Large intestine (tissue), 3 donors: Measurements from ENCODE around the gene HDGFL1. TPM values are rescaled to one million over a fixed set of nuclear protein-coding genes. Genes with fewer than 3 reads are reported as not detected.

Experiments
- DNase-seq, 2 donors: peaks; one replicate each; pipeline versions ENCODE4 v3.0.0 to v3.0.0-alpha.2; 2013
- H3K27ac ChIP-seq: one replicate; pipeline ENCODE4 v1.5.1; 2013; ENCODE audit warnings: low read length
- H3K27me3 ChIP-seq: 2 replicates; pipeline ENCODE4 v1.6.1; 2013; ENCODE audit warnings: low read length; ENCODE audit not compliant: control insufficient read depth, insufficient read depth
- H3K36me3 ChIP-seq: 2 replicates; pipeline ENCODE4 v1.6.1; 2013; ENCODE audit warnings: low read length; ENCODE audit not compliant: control insufficient read depth, insufficient read depth
- H3K4me1 ChIP-seq: one replicate; pipeline ENCODE4 v1.6.1; 2013; ENCODE audit warnings: low read length; ENCODE audit not compliant: control insufficient read depth, insufficient read depth
- H3K4me3 ChIP-seq: one replicate; pipeline ENCODE4 v1.5.1; 2013; ENCODE audit warnings: low read length
- H3K9me3 ChIP-seq: one replicate; pipeline ENCODE4 v1.6.1; 2013; ENCODE audit warnings: mild to moderate bottlenecking, low read depth, low read length, moderate library complexity; ENCODE audit not compliant: control insufficient read depth
- WGBS: methylation state at CpG from one replicate; pipeline ENCODE4 v1.1.5; 2013; ENCODE audit warnings: low lambda C conversion rate; ENCODE audit not compliant: insufficient coverage; 5-methylcytosine and 5-hydroxymethylcytosine counted together
- polyA plus RNA-seq: library from polyadenylated mRNA; unstranded; fragments of 120-200 nt; gene quantifications from one replicate; pipeline ENCODE4 v1.2.1, GENCODE V29; 2013

The HDGFL1 gene
- polyA plus RNA-seq, 1 donor: not detected

DNA sequence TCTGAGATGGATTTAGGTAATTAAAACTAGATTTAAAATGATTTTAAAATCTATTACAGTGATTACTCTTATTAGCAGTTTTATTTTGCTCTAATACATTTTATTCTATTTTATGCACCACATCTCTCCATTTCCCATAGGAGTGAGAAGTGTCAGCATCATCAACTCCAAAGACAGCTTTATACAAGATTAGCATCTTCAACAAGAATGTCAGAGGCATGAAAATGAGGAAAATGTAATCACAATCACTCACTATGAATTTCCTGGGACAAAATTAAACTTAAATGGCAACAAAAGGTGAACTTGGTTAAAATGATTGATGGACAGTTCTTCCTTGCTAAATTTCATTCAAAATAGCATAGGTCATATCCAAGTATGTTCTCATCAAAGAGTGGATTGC, 19.8 kb downstream of the HDGFL1 start:
- no peaks in the 10 kb centered on the region for H3K9me3 ChIP-seq
- no peaks in the 10 kb centered on the region for H3K27me3 ChIP-seq
- H3K36me3 ChIP-seq: no peaks in the 10 kb centered on the region
- no peaks in the 10 kb centered on the region for H3K4me1 ChIP-seq
- DNase-seq: no peak
- H3K4me3 ChIP-seq: no peak overlapping the region
- H3K27ac ChIP-seq: no peak overlapping the region

DNA sequence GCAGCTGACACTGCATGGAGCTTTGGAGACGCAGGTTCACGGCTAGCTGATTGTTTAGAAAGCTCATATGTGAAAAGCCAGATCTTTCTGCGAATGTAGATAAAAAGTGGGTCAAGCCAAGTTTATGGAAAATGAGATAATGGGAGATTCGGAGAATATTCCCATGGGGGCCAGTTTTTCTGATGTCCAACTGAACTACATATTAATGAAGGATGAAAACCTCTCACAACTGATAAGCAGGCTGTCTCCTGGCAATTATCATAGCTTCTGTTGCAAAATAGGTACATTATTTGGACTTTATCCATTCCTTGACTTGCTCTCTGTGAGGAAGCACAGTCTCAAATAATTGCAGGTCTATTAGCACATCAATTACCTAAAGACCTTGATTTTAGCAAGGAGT, 21.1 kb downstream of the HDGFL1 start:
- WGBS: 30% methylated on average over 2 of the region's 4 CpGs
- no peaks in the 10 kb centered on the region for H3K27me3 ChIP-seq
- no peaks in the 10 kb centered on the region for H3K9me3 ChIP-seq
- no peaks in the 10 kb centered on the region for H3K36me3 ChIP-seq
- no peak overlapping the region for H3K27ac ChIP-seq
- H3K4me3 ChIP-seq: no peak overlapping the region
- no peaks in the 10 kb centered on the region for H3K4me1 ChIP-seq
- DNase-seq: peak; percentile 9 to 63

DNA sequence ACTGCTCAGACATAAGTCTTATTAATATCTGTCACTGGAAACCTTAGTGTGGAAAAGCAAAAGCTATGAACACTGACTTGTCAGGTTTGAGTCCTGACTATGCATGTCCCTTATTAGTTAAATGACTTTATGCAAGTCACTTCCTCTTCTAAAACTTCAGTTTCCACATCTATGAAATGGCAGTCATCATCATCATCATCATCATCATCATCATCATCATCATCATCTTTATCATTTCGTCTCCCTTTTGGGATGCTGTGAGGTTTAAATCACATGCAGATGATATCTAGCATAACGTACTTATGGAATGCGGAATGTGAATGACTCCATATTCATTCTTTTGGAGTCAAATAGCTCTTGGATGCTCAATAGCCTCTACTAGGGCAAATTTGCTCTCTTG, 24.5 kb downstream of the HDGFL1 start:
- no peaks in the 10 kb centered on the region for H3K4me1 ChIP-seq
- H3K27ac ChIP-seq: no peak overlapping the region
- no peaks in the 10 kb centered on the region for H3K9me3 ChIP-seq
- no peaks in the 10 kb centered on the region for H3K36me3 ChIP-seq
- H3K4me3 ChIP-seq: no peak overlapping the region
- no peak for DNase-seq
- WGBS: no CpG with 5 or more reads among the region's 3 CpGs
- H3K27me3 ChIP-seq: no peaks in the 10 kb centered on the region

DNA sequence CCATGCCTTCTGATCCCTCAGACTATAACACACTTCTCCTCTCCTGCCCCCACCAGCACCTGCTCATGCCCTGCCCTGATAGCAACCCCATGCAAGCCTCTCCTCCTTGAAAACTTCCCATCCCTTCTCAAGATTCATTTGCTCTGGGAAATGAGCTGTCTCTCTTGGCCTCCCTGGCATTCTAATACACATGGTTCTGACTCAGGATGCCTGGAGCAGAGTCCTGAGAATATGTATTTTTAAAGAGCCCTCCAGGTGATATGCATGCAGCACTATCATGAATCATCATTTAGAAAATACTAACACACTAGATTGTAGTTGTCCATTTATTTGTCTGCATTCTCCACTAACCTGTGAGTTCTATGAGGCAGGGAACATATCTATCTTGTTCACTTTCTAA, 26.6 kb downstream of the HDGFL1 start:
- DNase-seq: no peak
- H3K36me3 ChIP-seq: no peaks in the 10 kb centered on the region
- no peaks in the 10 kb centered on the region for H3K9me3 ChIP-seq
- H3K27me3 ChIP-seq: no peaks in the 10 kb centered on the region
- no peaks in the 10 kb centered on the region for H3K4me1 ChIP-seq
- H3K4me3 ChIP-seq: no peak overlapping the region
- H3K27ac ChIP-seq: no peak overlapping the region

DNA sequence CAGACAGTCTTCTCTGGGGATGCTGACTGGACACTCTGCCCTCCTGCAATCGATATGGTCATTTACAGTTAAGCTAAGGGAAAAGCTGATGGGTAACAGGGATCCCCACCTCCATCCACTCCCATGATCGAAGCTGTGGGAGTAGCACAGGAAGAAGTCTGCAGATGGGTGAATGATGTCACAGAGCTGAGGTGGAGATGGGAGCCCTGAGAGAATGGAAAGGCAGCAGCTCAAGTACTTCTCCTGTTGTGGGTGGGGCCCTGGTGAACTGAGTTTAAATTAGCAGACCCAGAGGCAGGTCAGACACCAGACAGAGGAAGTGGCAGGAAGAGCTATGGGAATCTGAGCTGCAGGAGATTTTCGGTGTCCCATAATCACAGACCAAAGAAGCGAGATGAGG, 29.0 kb downstream of the HDGFL1 start:
- Histone ChIP-seq H3K27ac (no peak overlapping the region), H3K36me3 (no peaks in the 10 kb centered on the region), H3K4me3 (no peak overlapping the region), H3K4me1 (no peaks in the 10 kb centered on the region), H3K27me3 (no peaks in the 10 kb centered on the region), H3K9me3 (no peaks in the 10 kb centered on the region)
- 100% methylated on average over 1 of the region's 4 CpGs for WGBS
- no peak for DNase-seq

DNA sequence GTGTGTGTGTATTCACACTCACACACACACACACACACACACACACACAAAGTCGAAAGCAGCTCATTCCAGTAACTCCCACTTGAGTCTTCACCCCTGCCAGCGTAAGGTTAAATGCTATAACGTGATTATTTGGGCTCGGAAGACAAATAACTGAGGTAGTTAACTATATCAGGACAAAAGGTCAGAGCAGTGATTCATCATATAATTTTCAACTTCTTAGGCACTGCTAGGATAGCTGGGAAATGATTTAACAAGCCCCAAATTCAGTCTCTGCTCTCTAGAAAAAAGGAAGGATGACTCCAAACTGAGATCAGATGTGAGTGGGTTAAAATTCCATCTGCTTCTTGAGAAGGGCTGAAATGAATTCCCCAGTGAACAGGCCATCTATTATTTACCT, 30.7 kb downstream of the HDGFL1 start:
- no peaks in the 10 kb centered on the region for H3K27me3 ChIP-seq
- 40% methylated on average over 1 of the region's 4 CpGs for WGBS
- no peaks in the 10 kb centered on the region for H3K4me1 ChIP-seq
- H3K36me3 ChIP-seq: no peaks in the 10 kb centered on the region
- no peak overlapping the region for H3K4me3 ChIP-seq
- H3K9me3 ChIP-seq: no peaks in the 10 kb centered on the region
- no peak overlapping the region for H3K27ac ChIP-seq
- no peak for DNase-seq

DNA sequence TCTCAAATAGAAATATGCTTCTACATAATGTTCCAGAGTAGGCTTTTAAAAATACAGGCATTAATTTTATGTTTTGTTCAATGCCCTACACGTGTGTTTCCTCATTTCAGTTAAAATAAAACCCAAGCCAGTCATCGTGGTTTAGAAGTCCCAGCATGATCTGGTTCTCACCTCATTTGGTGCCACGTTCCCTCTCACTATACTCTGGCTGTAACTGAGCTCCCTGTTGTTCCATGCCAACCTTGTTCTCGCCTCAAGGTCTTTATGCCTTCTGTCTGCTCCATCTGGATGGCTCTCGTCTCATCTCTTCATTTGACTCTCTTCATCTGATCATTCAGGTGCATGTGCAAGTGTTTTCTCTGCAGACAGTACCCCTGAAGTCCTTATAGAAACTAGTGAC, 32.6 kb downstream of the HDGFL1 start:
- Histone ChIP-seq H3K27ac (no peak overlapping the region), H3K4me3 (no peak overlapping the region), H3K27me3 (no peaks in the 10 kb centered on the region), H3K9me3 (no peaks in the 10 kb centered on the region), H3K36me3 (no peaks in the 10 kb centered on the region), H3K4me1 (no peaks in the 10 kb centered on the region)
- 100% methylated on average over 1 of the region's 5 CpGs for WGBS
- no peak for DNase-seq

DNA sequence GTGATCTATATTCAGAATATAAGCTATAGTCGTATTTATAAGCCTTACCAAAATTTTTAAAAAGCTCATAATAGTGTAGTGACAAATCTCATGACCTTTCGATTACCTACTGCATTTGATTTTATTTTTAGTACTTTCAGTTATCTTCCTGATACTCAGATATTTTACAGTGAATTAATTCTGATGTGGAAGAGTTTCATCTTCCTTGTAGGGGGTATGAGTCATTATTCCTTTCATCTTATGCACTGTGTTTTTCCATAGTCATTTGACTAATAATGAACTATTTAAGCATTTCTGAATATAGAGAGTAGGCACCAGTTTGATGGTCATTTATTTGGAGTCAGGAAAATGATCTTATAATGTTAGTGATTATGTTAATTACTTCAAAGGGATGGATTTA, 36.4 kb downstream of the HDGFL1 start:
- Histone ChIP-seq H3K4me1 (no peaks in the 10 kb centered on the region), H3K27me3 (no peaks in the 10 kb centered on the region), H3K9me3 (no peaks in the 10 kb centered on the region), H3K36me3 (no peaks in the 10 kb centered on the region), H3K27ac (no peak overlapping the region), H3K4me3 (no peak overlapping the region)
- no peak for DNase-seq
- WGBS: 92% methylated on average over 2 of the region's 2 CpGs

DNA sequence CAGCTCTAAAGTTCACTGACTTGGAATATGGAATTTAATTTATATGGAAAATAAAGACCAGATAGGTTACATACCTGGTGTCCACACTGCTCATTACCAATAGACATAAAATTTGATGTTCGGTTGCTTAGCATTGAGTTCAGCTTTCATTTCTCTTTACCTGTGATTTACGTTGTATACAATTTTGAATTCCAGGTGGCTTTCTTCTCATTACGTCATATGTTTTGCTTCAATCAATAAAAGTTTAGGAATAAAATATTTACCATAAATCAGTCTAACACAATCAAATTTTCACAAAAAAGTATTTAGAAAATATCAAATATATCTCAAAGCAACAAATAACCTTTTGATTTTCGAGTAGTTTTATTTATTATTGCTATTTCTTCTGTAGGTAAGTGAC, 40.8 kb downstream of the HDGFL1 start:
- Histone ChIP-seq H3K4me3 (no peak overlapping the region), H3K27ac (no peak overlapping the region), H3K36me3 (no peaks in the 10 kb centered on the region), H3K27me3 (no peaks in the 10 kb centered on the region), H3K4me1 (no peaks in the 10 kb centered on the region), H3K9me3 (no peaks in the 10 kb centered on the region)
- 100% methylated on average over 4 of the region's 4 CpGs for WGBS
- DNase-seq: no peak

DNA sequence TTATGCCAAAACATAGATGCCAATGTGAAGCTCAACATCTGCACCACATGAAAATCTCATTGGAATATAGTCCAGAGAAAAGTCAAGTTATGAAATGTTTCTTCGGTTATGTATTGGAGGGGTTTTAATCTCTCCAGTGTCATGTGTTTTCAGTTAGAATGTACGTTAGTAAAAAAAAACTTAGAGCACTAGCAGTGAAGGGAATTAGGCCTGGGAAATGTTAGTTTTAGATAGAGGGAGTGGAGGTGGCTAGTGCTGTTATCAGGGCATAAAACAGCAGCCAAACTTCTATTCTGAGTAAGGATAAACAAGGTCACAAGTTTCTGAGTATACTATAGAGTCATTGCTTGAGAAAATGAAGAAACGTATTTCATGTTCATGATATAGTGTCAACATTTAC, 42.9 kb downstream of the HDGFL1 start:
- Histone ChIP-seq H3K36me3 (no peaks in the 10 kb centered on the region), H3K27me3 (no peaks in the 10 kb centered on the region), H3K9me3 (no peaks in the 10 kb centered on the region), H3K27ac (no peak overlapping the region), H3K4me1 (no peaks in the 10 kb centered on the region), H3K4me3 (no peak overlapping the region)
- WGBS: 28% methylated on average over 2 of the region's 3 CpGs
- DNase-seq: no peak

DNA sequence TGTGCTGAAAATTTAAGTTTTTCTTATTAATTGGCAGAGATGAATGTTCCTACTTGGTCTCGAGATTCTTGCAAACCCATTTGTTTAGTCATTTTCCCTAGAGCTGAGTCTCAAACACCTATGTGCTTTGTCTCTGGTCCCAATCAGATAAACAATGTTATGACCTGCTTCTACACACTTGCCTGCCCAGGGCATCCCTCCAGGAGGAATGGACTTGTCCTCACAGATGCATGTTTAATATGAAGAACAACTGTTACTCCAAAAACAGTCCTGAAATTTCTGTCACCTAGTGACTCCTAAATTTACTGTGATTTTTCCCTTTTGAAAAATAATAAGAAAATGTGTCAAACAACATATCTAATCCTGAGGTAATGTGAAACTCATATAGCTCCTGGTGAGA, 43.7 kb downstream of the HDGFL1 start:
- WGBS: 100% methylated on average over 1 of the region's 1 CpG
- no peaks in the 10 kb centered on the region for H3K4me1 ChIP-seq

More for the DNA sequence above, 43.7 kb downstream of the HDGFL1 start:
- DNase-seq: no peak
- Histone ChIP-seq H3K27ac (no peak overlapping the region), H3K27me3 (no peaks in the 10 kb centered on the region), H3K4me3 (no peak overlapping the region), H3K9me3 (no peaks in the 10 kb centered on the region), H3K36me3 (no peaks in the 10 kb centered on the region)
